Endodermal cell (in vitro differentiated cells): Measurements from ENCODE around the gene FAM13C. TPM values are rescaled to one million over a fixed set of nuclear protein-coding genes. Genes with fewer than 3 reads are reported as not detected.

Experiments
- DNase-seq: peaks from one replicate; pipeline ENCODE4 v3.0.0-alpha.2; 2017
- H3K27ac ChIP-seq: 2 replicates; pipeline ENCODE4 v1.5.1; 2013; ENCODE audit warnings: mild to moderate bottlenecking, low read depth, low read length, moderate library complexity
- H3K27me3 ChIP-seq: 2 replicates; pipeline ENCODE4 v1.6.1; 2013; ENCODE audit warnings: mild to moderate bottlenecking, low read length, moderate library complexity; ENCODE audit not compliant: insufficient read depth, control insufficient read depth, poor library complexity, severe bottlenecking
- H3K36me3 ChIP-seq: 2 replicates; pipeline ENCODE4 v1.7.0; 2013; ENCODE audit warnings: mild to moderate bottlenecking, low read length, moderate library complexity; ENCODE audit not compliant: control insufficient read depth, insufficient read depth
- H3K4me1 ChIP-seq: one replicate; pipeline ENCODE4 v1.7.0; 2013; ENCODE audit warnings: low read length; ENCODE audit not compliant: control insufficient read depth, insufficient read depth
- H3K4me3 ChIP-seq: 2 replicates; pipeline ENCODE4 v1.5.1; 2013; ENCODE audit warnings: mild to moderate bottlenecking, low read length, moderate library complexity
- H3K9ac ChIP-seq: 2 replicates; pipeline ENCODE4 v1.6.1; 2013; ENCODE audit warnings: mild to moderate bottlenecking, low read length, moderate library complexity; ENCODE audit not compliant: poor library complexity, severe bottlenecking; ENCODE audit errors: extremely low read depth
- H3K9me3 ChIP-seq: 2 replicates; pipeline ENCODE4 v1.6.1; 2013; ENCODE audit warnings: mild to moderate bottlenecking, low read length, moderate library complexity; ENCODE audit not compliant: control insufficient read depth
- H3K27ac Mint-ChIP-seq: 2 replicates; pipeline ENCODE4 v1.8.0; 2020; ENCODE audit warnings: mixed read lengths
- H3K27me3 Mint-ChIP-seq: 2 replicates; pipeline ENCODE4 v1.8.0; 2021; ENCODE audit warnings: mild to moderate bottlenecking, mixed read lengths; ENCODE audit not compliant: insufficient read depth
- H3K36me3 Mint-ChIP-seq: 2 replicates; pipeline ENCODE4 v1.8.0; 2020; ENCODE audit warnings: low read depth, mixed read lengths
- H3K4me1 Mint-ChIP-seq: 2 replicates; pipeline ENCODE4 v1.8.0; 2020; ENCODE audit warnings: mixed read lengths
- H3K4me3 Mint-ChIP-seq: 2 replicates; pipeline ENCODE4 v1.8.0; 2020; ENCODE audit warnings: mild to moderate bottlenecking, moderate library complexity, mixed read lengths
- H3K9me3 Mint-ChIP-seq: 2 replicates; pipeline ENCODE4 v1.8.0; 2020; ENCODE audit warnings: mild to moderate bottlenecking, mixed read lengths
- total RNA-seq, 2 donors: library from RNA; stranded (reverse); fragmentation: NEBNext Ultra II Directional in 1 of 2; extraction: Animal tissue kit (Norgen Biotek cat#: 25700) in 1 of 2; gene quantifications; 2 replicates in 1 of 2; 3 replicates in 1 of 2; pipeline ENCODE4 v1.2.1, GENCODE V29; 2021
- TF ChIP-seq, protein P1 (sequence below): fragments of 200-600 bp; sonication (generic); conservative IDR thresholded peaks from 2 replicates; pipeline ENCODE4 v1.5.0; 2021; ENCODE audit warnings: antibody characterized with exemption, mild to moderate bottlenecking

Gene FAM13C
- total RNA-seq, 2 donors from 2014 or later = 2.5 to 3.7 TPM

DNA sequence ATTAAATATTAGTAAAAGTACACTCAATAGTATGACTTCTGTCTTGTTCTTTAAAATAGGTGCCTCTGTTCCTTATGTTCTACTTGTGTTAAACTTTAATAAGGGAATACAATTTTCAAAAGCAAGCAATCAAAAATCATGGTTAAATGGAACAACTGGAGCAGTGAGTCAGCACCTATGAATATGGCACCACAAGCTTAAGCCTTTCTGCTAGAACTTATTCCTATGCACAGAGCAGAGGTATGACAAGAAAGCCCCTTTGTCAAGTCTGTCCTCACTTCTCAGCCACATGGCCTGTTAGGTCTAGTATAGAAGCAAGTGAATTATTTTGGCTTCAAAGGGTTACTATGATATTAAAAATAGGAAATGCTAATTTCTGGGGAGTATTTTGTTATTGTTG is 29.8 kb downstream of the FAM13C start:
- peaks cover 17% of the 10 kb centered on the region for H3K27me3 Mint-ChIP-seq
- no peak overlapping the region for H3K4me3 Mint-ChIP-seq
- H3K4me3 ChIP-seq = no peak overlapping the region
- H3K4me1 ChIP-seq = no peaks in the 10 kb centered on the region
- H3K27ac Mint-ChIP-seq = no peak overlapping the region
- no peaks in the 10 kb centered on the region for H3K27me3 ChIP-seq
- no peak overlapping the region for H3K27ac ChIP-seq
- no peaks in the 10 kb centered on the region for H3K4me1 Mint-ChIP-seq
- H3K9me3 ChIP-seq = no peaks in the 10 kb centered on the region
- TF ChIP-seq, protein P1, sequence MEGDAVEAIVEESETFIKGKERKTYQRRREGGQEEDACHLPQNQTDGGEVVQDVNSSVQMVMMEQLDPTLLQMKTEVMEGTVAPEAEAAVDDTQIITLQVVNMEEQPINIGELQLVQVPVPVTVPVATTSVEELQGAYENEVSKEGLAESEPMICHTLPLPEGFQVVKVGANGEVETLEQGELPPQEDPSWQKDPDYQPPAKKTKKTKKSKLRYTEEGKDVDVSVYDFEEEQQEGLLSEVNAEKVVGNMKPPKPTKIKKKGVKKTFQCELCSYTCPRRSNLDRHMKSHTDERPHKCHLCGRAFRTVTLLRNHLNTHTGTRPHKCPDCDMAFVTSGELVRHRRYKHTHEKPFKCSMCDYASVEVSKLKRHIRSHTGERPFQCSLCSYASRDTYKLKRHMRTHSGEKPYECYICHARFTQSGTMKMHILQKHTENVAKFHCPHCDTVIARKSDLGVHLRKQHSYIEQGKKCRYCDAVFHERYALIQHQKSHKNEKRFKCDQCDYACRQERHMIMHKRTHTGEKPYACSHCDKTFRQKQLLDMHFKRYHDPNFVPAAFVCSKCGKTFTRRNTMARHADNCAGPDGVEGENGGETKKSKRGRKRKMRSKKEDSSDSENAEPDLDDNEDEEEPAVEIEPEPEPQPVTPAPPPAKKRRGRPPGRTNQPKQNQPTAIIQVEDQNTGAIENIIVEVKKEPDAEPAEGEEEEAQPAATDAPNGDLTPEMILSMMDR = no peak
- no peaks in the 10 kb centered on the region for H3K9me3 Mint-ChIP-seq
- H3K36me3 Mint-ChIP-seq = no peaks in the 10 kb centered on the region
- DNase-seq = no peak
- H3K36me3 ChIP-seq = no peaks in the 10 kb centered on the region
- no peak overlapping the region for H3K9ac ChIP-seq

DNA sequence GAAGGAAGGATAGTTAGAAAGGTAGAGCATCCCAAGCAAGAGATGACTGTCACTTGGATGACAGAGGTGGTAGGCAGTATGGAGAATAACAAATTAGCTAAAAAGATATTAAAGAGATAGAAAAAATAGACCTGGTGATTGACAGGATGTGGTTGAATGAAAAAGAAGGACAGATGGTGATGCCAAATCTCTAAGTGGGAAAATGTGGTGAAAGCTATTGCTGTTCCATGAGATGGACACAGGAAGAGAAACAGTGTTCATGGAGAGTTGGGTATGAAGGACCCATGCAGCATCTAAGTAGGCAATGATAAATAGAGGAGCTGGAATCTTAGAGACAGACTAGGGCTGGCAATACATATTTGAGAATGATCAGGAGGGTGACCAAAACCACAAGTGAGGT is 30.7 kb downstream of the FAM13C start:
- H3K36me3 ChIP-seq = no peaks in the 10 kb centered on the region
- no peaks in the 10 kb centered on the region for H3K9me3 ChIP-seq
- TF ChIP-seq, protein P1 = no peak
- Mint-ChIP-seq H3K27ac (no peak overlapping the region), H3K36me3 (no peaks in the 10 kb centered on the region), H3K9me3 (no peaks in the 10 kb centered on the region), H3K4me1 (no peaks in the 10 kb centered on the region), H3K4me3 (no peak overlapping the region), H3K27me3 (peaks cover 12% of the 10 kb centered on the region)
- no peaks in the 10 kb centered on the region for H3K27me3 ChIP-seq
- H3K9ac ChIP-seq = no peak overlapping the region
- no peak overlapping the region for H3K27ac ChIP-seq
- no peak for DNase-seq
- H3K4me1 ChIP-seq = no peaks in the 10 kb centered on the region
- no peak overlapping the region for H3K4me3 ChIP-seq

DNA sequence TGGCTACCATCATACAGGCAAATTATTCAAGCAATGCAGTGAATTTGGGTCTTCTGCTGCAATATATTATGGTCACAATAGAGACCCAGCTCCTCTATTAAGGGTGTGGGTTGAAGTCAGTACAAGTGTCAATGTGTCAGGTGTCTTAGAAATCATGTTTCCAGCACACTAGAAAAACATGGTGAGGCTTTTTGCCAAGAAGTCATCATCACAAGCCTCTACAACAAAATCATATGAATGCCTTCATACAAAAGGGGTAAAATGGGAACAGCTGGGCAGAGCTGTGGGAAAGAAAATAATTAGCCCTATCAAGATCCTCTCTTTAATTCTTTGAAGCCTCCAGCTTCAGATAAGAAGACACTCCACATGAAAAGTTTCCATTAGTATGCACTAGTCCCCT is 37.2 kb downstream of the FAM13C start:
- no peaks in the 10 kb centered on the region for H3K36me3 Mint-ChIP-seq
- TF ChIP-seq, protein P1 = no peak
- H3K9me3 Mint-ChIP-seq = peaks cover 2% of the 10 kb centered on the region
- Histone ChIP-seq H3K36me3 (peaks cover 32% of the 10 kb centered on the region), H3K27ac (no peak overlapping the region), H3K27me3 (no peaks in the 10 kb centered on the region), H3K4me1 (no peaks in the 10 kb centered on the region), H3K9me3 (no peaks in the 10 kb centered on the region), H3K4me3 (no peak overlapping the region), H3K9ac (no peak overlapping the region)
- no peaks in the 10 kb centered on the region for H3K27me3 Mint-ChIP-seq
- no peak for DNase-seq
- no peak overlapping the region for H3K27ac Mint-ChIP-seq
- no peak overlapping the region for H3K4me3 Mint-ChIP-seq
- H3K4me1 Mint-ChIP-seq = no peaks in the 10 kb centered on the region
